ENCODE measurements around the gene CNGB1.

Gene CNGB1

DNA sequence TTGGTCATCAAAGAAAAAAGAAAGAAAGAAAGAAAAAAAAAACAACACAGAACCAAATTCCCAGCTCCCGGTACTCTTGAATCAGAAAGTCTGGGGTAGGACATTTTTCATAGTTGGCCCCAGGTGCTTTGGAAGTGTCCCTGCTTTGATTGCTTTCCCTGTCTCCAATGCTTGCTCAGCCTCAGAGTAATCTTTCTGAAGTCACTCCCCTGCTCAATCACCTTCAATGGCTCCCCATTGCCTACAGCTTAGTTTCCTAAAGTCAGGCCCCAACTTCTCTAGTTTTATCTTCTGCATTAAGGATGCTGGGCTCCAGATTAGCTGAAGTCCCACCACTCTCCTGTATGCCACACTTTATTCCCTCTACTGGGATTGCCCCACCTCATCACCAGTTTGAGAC lies 17.1 kb downstream of the CNGB1 start:
- ATAC-seq (ENCODE audit: insufficient read depth, low read depth) (no peak), DNase-seq (no peak)
- no peaks in the 10 kb centered on the region for H3K36me3 ChIP-seq (ENCODE audit: insufficient read depth, low read length)
- H3K4me1 ChIP-seq (ENCODE audit: insufficient read depth, low read length): no peaks in the 10 kb centered on the region
- H3K9me3 ChIP-seq (ENCODE audit: insufficient read depth, low read length, severe bottlenecking): no peaks in the 10 kb centered on the region
- no peaks in the 10 kb centered on the region for H3K79me2 ChIP-seq (ENCODE audit: insufficient read depth, low read length)
- no peak overlapping the region for H3K9ac ChIP-seq (ENCODE audit: low read depth, low read length)
- TF ChIP-seq, protein P1, sequence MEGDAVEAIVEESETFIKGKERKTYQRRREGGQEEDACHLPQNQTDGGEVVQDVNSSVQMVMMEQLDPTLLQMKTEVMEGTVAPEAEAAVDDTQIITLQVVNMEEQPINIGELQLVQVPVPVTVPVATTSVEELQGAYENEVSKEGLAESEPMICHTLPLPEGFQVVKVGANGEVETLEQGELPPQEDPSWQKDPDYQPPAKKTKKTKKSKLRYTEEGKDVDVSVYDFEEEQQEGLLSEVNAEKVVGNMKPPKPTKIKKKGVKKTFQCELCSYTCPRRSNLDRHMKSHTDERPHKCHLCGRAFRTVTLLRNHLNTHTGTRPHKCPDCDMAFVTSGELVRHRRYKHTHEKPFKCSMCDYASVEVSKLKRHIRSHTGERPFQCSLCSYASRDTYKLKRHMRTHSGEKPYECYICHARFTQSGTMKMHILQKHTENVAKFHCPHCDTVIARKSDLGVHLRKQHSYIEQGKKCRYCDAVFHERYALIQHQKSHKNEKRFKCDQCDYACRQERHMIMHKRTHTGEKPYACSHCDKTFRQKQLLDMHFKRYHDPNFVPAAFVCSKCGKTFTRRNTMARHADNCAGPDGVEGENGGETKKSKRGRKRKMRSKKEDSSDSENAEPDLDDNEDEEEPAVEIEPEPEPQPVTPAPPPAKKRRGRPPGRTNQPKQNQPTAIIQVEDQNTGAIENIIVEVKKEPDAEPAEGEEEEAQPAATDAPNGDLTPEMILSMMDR (IDR thresholded peaks at IDR 0.05; ENCODE audit: borderline replicate concordance, extremely low read depth, low read length, poor library complexity, severe bottlenecking): no peak
- H2AFZ ChIP-seq (ENCODE audit: low read depth, low read length): no peak overlapping the region
- no peaks in the 10 kb centered on the region for H4K20me1 ChIP-seq (ENCODE audit: insufficient read depth, low read length)
- no peaks in the 10 kb centered on the region for H3K27me3 ChIP-seq (ENCODE audit: insufficient read depth, low read length, poor library complexity)
- H3K27ac ChIP-seq (ENCODE audit: low read length): no peak overlapping the region
- H3K4me3 ChIP-seq (ENCODE audit: low read depth in 1 of 2, low read length in 2 of 2): no peak overlapping the region
- no peak overlapping the region for H3K4me2 ChIP-seq (ENCODE audit: insufficient read depth, low read length)

GRCh38 chr16:57952909-57953308 lies 18.0 kb downstream of the CNGB1 start:
- Histone ChIP-seq H3K9me3 (ENCODE audit: insufficient read depth, low read length, severe bottlenecking) (no peaks in the 10 kb centered on the region), H3K79me2 (ENCODE audit: insufficient read depth, low read length) (no peaks in the 10 kb centered on the region), H3K9ac (ENCODE audit: low read depth, low read length) (no peak overlapping the region), H4K20me1 (ENCODE audit: insufficient read depth, low read length) (no peaks in the 10 kb centered on the region), H3K27me3 (ENCODE audit: insufficient read depth, low read length, poor library complexity) (no peaks in the 10 kb centered on the region), H3K27ac (ENCODE audit: low read length) (no peak overlapping the region), H3K4me2 (ENCODE audit: insufficient read depth, low read length) (no peak overlapping the region), H2AFZ (ENCODE audit: low read depth, low read length) (no peak overlapping the region), H3K4me1 (ENCODE audit: insufficient read depth, low read length) (no peaks in the 10 kb centered on the region), H3K4me3 (ENCODE audit: low read depth in 1 of 2, low read length in 2 of 2) (no peak overlapping the region), H3K36me3 (ENCODE audit: insufficient read depth, low read length) (no peaks in the 10 kb centered on the region)
- DNase-seq (no peak), ATAC-seq (ENCODE audit: insufficient read depth, low read depth) (no peak)
- TF ChIP-seq, protein P1 (IDR thresholded peaks at IDR 0.05; ENCODE audit: borderline replicate concordance, extremely low read depth, low read length, poor library complexity, severe bottlenecking): no peak
- no peak for TF ChIP-seq EZH2 (IDR thresholded peaks at IDR 0.05; ENCODE audit: borderline replicate concordance, low read depth, low read length, severe bottlenecking)

GRCh38 chr16:57951204-57951960 lies 19.5 kb downstream of the CNGB1 start:
- H3K27me3 ChIP-seq (ENCODE audit: insufficient read depth, low read length, poor library complexity): no peaks in the 10 kb centered on the region
- no peaks in the 10 kb centered on the region for H3K4me1 ChIP-seq (ENCODE audit: insufficient read depth, low read length)
- H3K79me2 ChIP-seq (ENCODE audit: insufficient read depth, low read length): no peaks in the 10 kb centered on the region
- H3K27ac ChIP-seq (ENCODE audit: low read length): no peak overlapping the region
- ATAC-seq (ENCODE audit: insufficient read depth, low read depth) (no peak), DNase-seq (no peak)
- no peak overlapping the region for H2AFZ ChIP-seq (ENCODE audit: low read depth, low read length)
- TF ChIP-seq, protein P1 (IDR thresholded peaks at IDR 0.05; ENCODE audit: borderline replicate concordance, extremely low read depth, low read length, poor library complexity, severe bottlenecking): no peak
- TF ChIP-seq EZH2 (IDR thresholded peaks at IDR 0.05; ENCODE audit: borderline replicate concordance, low read depth, low read length, severe bottlenecking): no peak
- H3K4me2 ChIP-seq (ENCODE audit: insufficient read depth, low read length): no peak overlapping the region
- H4K20me1 ChIP-seq (ENCODE audit: insufficient read depth, low read length): 0 out of 2 replicates have a peak, but pooled peaks cover 3% of the 10 kb centered on the region
- H3K4me3 ChIP-seq (ENCODE audit: low read depth in 1 of 2, low read length in 2 of 2): no peak overlapping the region
- H3K36me3 ChIP-seq (ENCODE audit: insufficient read depth, low read length): no peaks in the 10 kb centered on the region
- H3K9ac ChIP-seq (ENCODE audit: low read depth, low read length): no peak overlapping the region
- H3K9me3 ChIP-seq (ENCODE audit: insufficient read depth, low read length, severe bottlenecking): no peaks in the 10 kb centered on the region

Data from DND-41 (cell line).